HepG2 (cell line): Measurements from ENCODE around the gene MTCL1.

ENCODE experiments used
- BHLHE40 ChIP-seq: IDR thresholded peaks from 2 replicates; pipeline ENCODE4 v1.6.1; 2011; ENCODE audit warnings: low read length, improper control_type of control experiment
- CHD4 ChIP-seq: fragments of 200-600 bp; sonication (generic); IDR thresholded peaks from 2 replicates; pipeline ENCODE4 v1.7.0; 2017; ENCODE audit warnings: mild to moderate bottlenecking, low read length, borderline replicate concordance
- EZH2 ChIP-seq: conservative IDR thresholded peaks from 2 replicates; pipeline ENCODE4 v1.6.1; 2012; ENCODE audit warnings: mild to moderate bottlenecking, low read depth, low read length, moderate library complexity
- MAFF ChIP-seq: IDR thresholded peaks from 2 replicates; pipeline ENCODE4 v1.6.1; 2011; ENCODE audit warnings: low read depth, low read length, improper control_type of control experiment
- MAFG ChIP-seq: sonication (generic); formaldehyde crosslinking; IDR thresholded peaks from 2 replicates; pipeline ENCODE4 v1.5.1; 2020; ENCODE audit warnings: mild to moderate bottlenecking, missing genetic modification reagents
- POLR2A ChIP-seq, 2 experiments: IDR thresholded peaks; 2 replicates each; pipeline ENCODE4 v1.6.1; 2011; ENCODE audit warnings: low read depth in 2 of 2, low read length in 2 of 2, mild to moderate bottlenecking in 1 of 2, moderate library complexity in 1 of 2; ENCODE audit not compliant: insufficient read depth in 1 of 2
- TSC22D2 ChIP-seq: sonication (generic); formaldehyde crosslinking; IDR thresholded peaks from 2 replicates; pipeline ENCODE4 v1.5.1; 2020; ENCODE audit warnings: missing genetic modification reagents, mild to moderate bottlenecking, borderline replicate concordance
- ZFP1 ChIP-seq: IDR thresholded peaks from 2 replicates; pipeline ENCODE4 v1.6.1; 2016
- ZNF749 ChIP-seq: sonication (generic); formaldehyde crosslinking; IDR thresholded peaks from 2 replicates; pipeline ENCODE4 v1.8.0; 2022; ENCODE audit warnings: mild to moderate bottlenecking, missing genetic modification reagents, moderate library complexity, borderline replicate concordance
- ZNF75D ChIP-seq: sonication (generic); formaldehyde crosslinking; IDR thresholded peaks from 2 replicates; pipeline ENCODE4 v1.8.1; 2023; ENCODE audit warnings: missing genetic modification reagents, mild to moderate bottlenecking, borderline replicate concordance
- ZNF879 ChIP-seq: sonication (generic); formaldehyde crosslinking; IDR thresholded peaks from 2 replicates; pipeline ENCODE4 v1.8.1; 2023; ENCODE audit warnings: missing genetic modification reagents
- TF ChIP-seq, protein P1 (sequence below): IDR thresholded peaks from 2 replicates; pipeline ENCODE4 v1.6.1; 2012; ENCODE audit warnings: inconsistent platforms

DNA sequence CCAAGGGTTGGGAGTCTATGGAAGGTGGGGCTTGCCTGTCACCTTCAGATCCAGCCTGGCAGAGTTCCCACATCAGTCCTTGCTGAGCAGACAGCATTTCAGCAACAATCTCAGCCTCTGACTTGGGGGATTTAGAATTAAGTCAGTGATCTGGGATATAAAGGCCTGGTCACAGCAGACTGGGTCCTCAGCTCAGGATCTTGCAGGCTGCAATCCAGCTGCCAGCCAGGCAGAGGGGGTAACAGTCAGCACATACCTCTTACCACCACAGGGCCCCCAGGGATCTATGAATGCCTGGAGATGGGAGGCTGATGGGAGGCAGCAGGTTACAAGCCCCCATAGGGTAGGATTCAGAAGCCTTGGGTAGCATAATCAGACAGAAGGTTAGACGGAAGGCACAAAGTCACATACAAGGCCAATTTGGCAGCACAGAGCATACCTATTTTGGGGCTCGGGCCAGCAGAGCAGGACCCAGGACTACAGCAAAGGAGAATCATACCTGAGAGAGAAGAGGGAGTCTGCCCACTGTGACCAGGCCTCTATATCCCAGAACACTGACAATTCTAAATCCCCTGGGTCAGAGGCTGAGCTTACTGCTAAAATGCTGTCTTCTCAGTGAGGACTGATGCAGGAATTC, 163.5 kb downstream of the MTCL1 start:
- TF ChIP-seq ZNF879 (CRISPR knock-in tag) (no peak), TSC22D2 (CRISPR knock-in tag) (no peak), ZFP1 (no peak), CHD4 (no peak), MAFF (no peak), POLR2A (IDR thresholded peaks at IDR 0.05; ENCODE audit: insufficient read depth in 1 of 2, low read depth in 2 of 2, low read length in 2 of 2) (no peak), MAFG (no peak), ZNF749 (no peak), ZNF75D (no peak), EZH2 (no peak), BHLHE40 (no peak)
- TF ChIP-seq, protein P1, sequence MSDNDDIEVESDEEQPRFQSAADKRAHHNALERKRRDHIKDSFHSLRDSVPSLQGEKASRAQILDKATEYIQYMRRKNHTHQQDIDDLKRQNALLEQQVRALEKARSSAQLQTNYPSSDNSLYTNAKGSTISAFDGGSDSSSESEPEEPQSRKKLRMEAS: no peak
